ENCODE results near the gene G6PD. TPM values are rescaled to one million over a fixed set of nuclear protein-coding genes. Genes with fewer than 3 reads are reported as not detected.

Gene G6PD
- total and polyA plus RNA-seq, 2 donors (not counting 3 experiments of a cell fraction or from before 2014, with no cell fraction given): 155 to 159 TPM

- no peak overlapping the region for H3K9ac ChIP-seq (replicated peaks; ENCODE audit: extremely low read depth, insufficient read depth, low read length)
- H3K9me1 ChIP-seq (replicated peaks; ENCODE audit: control insufficient read depth, extremely low read depth, insufficient read depth, low read length): no peaks in the 10 kb centered on the region
- H3K27me3 ChIP-seq (ENCODE audit: control insufficient read depth in 2 of 2, insufficient read depth in 2 of 2, low read length in 2 of 2): no peaks in the 10 kb centered on the region
- no TSS peak for BruUV-seq (replicated peaks)
- ChIA-PET CTCF (no interaction called here), POLR2A (no interaction called here)
- DNase-seq (ENCODE audit: low read depth, low spot score) (no peak), FAIRE-seq (no peak)
- no peak overlapping the region for H3K27ac ChIP-seq (ENCODE audit: insufficient read depth, low read depth, low read length)
- no peaks in the 10 kb centered on the region for H3K36me3 ChIP-seq (ENCODE audit: control insufficient read depth in 2 of 2, extremely low read depth in 1 of 2, insufficient read depth in 2 of 2, low read length in 2 of 2)
- H4K20me1 ChIP-seq (replicated peaks; ENCODE audit: control insufficient read depth, extremely low read depth, insufficient read depth, low read length): no peaks in the 10 kb centered on the region
- no peaks in the 10 kb centered on the region for H3K9me3 ChIP-seq (replicated peaks; ENCODE audit: control insufficient read depth, insufficient read depth, low read length)
- no peak overlapping the region for H3K4me3 ChIP-seq (replicated peaks in 1 of 3; ENCODE audit: insufficient read depth in 1 of 3, low read depth in 1 of 3, low read length in 3 of 3)
- H3K79me2 ChIP-seq (ENCODE audit: control insufficient read depth, insufficient read depth, low read length): no peaks in the 10 kb centered on the region
- H2AFZ ChIP-seq (ENCODE audit: low read depth, low read length): no peak overlapping the region
- intact Hi-C loops (cut with micrococcal nuclease): no loop called here
- H3K4me1 ChIP-seq (ENCODE audit: control insufficient read depth, extremely low read depth, insufficient read depth, low read length): no peaks in the 10 kb centered on the region
- dilution Hi-C loops (cut with MboI; ENCODE audit: extremely low pct_ligation_motif_present, low sequenced_read_pairs): no loop called here
- TF ChIP-seq POLR2AphosphoS5 (IDR thresholded peaks at IDR 0.05; ENCODE audit: insufficient read depth, low read depth, low read length) (no peak), EZH2 (IDR thresholded peaks at IDR 0.05; ENCODE audit: borderline replicate concordance, low read depth, low read length, severe bottlenecking) (no peak), JUN (IDR thresholded peaks at IDR 0.05; ENCODE audit: borderline replicate concordance, insufficient read depth, insufficient read length, low read depth) (no peak), MAX (IDR thresholded peaks at IDR 0.05; ENCODE audit: insufficient read depth, insufficient read length) (no peak), FOS (IDR thresholded peaks at IDR 0.05; ENCODE audit: borderline replicate concordance, insufficient read depth, low read length) (no peak), MYC (IDR thresholded peaks at IDR 0.05; ENCODE audit: low read depth, low read length) (no peak)
- H3K4me2 ChIP-seq (ENCODE audit: insufficient read depth, low read length): no peak overlapping the region
Measured at GRCh38 chrX:154495472-154495922, 51.1 kb downstream of the G6PD start.

GRCh38 chrX:154494715-154495114 lies 51.9 kb downstream of the G6PD start:
- H3K79me2 ChIP-seq (ENCODE audit: control insufficient read depth, insufficient read depth, low read length): no peaks in the 10 kb centered on the region
- no peaks in the 10 kb centered on the region for H4K20me1 ChIP-seq (replicated peaks; ENCODE audit: control insufficient read depth, extremely low read depth, insufficient read depth, low read length)
- H3K9ac ChIP-seq (replicated peaks; ENCODE audit: extremely low read depth, insufficient read depth, low read length): no peak overlapping the region
- no peak overlapping the region for H3K4me2 ChIP-seq (ENCODE audit: insufficient read depth, low read length)
- no peak overlapping the region for H2AFZ ChIP-seq (ENCODE audit: low read depth, low read length)
- dilution Hi-C loops (cut with MboI; ENCODE audit: extremely low pct_ligation_motif_present, low sequenced_read_pairs): no loop called here
- DNase-seq (ENCODE audit: low read depth, low spot score) (no peak), FAIRE-seq (no peak)
- H3K36me3 ChIP-seq (ENCODE audit: control insufficient read depth in 2 of 2, extremely low read depth in 1 of 2, insufficient read depth in 2 of 2, low read length in 2 of 2): no peaks in the 10 kb centered on the region
- no peak overlapping the region for H3K27ac ChIP-seq (ENCODE audit: insufficient read depth, low read depth, low read length)
- no peaks in the 10 kb centered on the region for H3K9me3 ChIP-seq (replicated peaks; ENCODE audit: control insufficient read depth, insufficient read depth, low read length)
- H3K4me1 ChIP-seq (ENCODE audit: control insufficient read depth, extremely low read depth, insufficient read depth, low read length): no peaks in the 10 kb centered on the region
- POLR2A ChIA-PET: no interaction called here
- no peaks in the 10 kb centered on the region for H3K27me3 ChIP-seq (ENCODE audit: control insufficient read depth in 2 of 2, insufficient read depth in 2 of 2, low read length in 2 of 2)
- no peak overlapping the region for H3K4me3 ChIP-seq (replicated peaks in 1 of 3; ENCODE audit: insufficient read depth in 1 of 3, low read depth in 1 of 3, low read length in 3 of 3)
- no peaks in the 10 kb centered on the region for H3K9me1 ChIP-seq (replicated peaks; ENCODE audit: control insufficient read depth, extremely low read depth, insufficient read depth, low read length)
- CTCF ChIA-PET: no interaction called here
- no TSS peak for BruUV-seq (replicated peaks)
- TF ChIP-seq CTCF (IDR thresholded peaks at IDR 0.05; ENCODE audit: extremely low read depth in 1 of 2, insufficient read depth in 1 of 2, low read depth in 1 of 2, low read length in 2 of 2) (no peak), POLR2A (IDR thresholded peaks at IDR 0.05; ENCODE audit: low read depth, low read length) (no peak), JUN (IDR thresholded peaks at IDR 0.05; ENCODE audit: borderline replicate concordance, insufficient read depth, insufficient read length, low read depth) (no peak), MYC (IDR thresholded peaks at IDR 0.05; ENCODE audit: low read depth, low read length) (no peak), MAX (IDR thresholded peaks at IDR 0.05; ENCODE audit: insufficient read depth, insufficient read length) (no peak), EZH2 (IDR thresholded peaks at IDR 0.05; ENCODE audit: borderline replicate concordance, low read depth, low read length, severe bottlenecking) (no peak), GATA2 (IDR thresholded peaks at IDR 0.05; ENCODE audit: insufficient read depth, insufficient read length, low read depth, low read length) (no peak), FOS (IDR thresholded peaks at IDR 0.05; ENCODE audit: borderline replicate concordance, insufficient read depth, low read length) (no peak), POLR2AphosphoS5 (IDR thresholded peaks at IDR 0.05; ENCODE audit: insufficient read depth, low read depth, low read length) (no peak)
- intact Hi-C loops (cut with micrococcal nuclease): no loop called here
